Cortex of kidney (tissue), 1 donor: Measurements from ENCODE around the gene CACNA2D4.
"Not testable (repeated sequence)": the region's sequence is repeated elsewhere in the genome, so short reads cannot be mapped to it uniquely, and the experiment has no call there.

ENCODE experiments used
- DNase-seq: peaks from one replicate; lab custom pipeline; 2025; lab: John Stamatoyannopoulos, UW

The CACNA2D4 gene, protein sequence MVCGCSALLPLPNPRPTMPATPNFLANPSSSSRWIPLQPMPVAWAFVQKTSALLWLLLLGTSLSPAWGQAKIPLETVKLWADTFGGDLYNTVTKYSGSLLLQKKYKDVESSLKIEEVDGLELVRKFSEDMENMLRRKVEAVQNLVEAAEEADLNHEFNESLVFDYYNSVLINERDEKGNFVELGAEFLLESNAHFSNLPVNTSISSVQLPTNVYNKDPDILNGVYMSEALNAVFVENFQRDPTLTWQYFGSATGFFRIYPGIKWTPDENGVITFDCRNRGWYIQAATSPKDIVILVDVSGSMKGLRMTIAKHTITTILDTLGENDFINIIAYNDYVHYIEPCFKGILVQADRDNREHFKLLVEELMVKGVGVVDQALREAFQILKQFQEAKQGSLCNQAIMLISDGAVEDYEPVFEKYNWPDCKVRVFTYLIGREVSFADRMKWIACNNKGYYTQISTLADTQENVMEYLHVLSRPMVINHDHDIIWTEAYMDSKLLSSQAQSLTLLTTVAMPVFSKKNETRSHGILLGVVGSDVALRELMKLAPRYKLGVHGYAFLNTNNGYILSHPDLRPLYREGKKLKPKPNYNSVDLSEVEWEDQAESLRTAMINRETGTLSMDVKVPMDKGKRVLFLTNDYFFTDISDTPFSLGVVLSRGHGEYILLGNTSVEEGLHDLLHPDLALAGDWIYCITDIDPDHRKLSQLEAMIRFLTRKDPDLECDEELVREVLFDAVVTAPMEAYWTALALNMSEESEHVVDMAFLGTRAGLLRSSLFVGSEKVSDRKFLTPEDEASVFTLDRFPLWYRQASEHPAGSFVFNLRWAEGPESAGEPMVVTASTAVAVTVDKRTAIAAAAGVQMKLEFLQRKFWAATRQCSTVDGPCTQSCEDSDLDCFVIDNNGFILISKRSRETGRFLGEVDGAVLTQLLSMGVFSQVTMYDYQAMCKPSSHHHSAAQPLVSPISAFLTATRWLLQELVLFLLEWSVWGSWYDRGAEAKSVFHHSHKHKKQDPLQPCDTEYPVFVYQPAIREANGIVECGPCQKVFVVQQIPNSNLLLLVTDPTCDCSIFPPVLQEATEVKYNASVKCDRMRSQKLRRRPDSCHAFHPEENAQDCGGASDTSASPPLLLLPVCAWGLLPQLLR

DNA sequence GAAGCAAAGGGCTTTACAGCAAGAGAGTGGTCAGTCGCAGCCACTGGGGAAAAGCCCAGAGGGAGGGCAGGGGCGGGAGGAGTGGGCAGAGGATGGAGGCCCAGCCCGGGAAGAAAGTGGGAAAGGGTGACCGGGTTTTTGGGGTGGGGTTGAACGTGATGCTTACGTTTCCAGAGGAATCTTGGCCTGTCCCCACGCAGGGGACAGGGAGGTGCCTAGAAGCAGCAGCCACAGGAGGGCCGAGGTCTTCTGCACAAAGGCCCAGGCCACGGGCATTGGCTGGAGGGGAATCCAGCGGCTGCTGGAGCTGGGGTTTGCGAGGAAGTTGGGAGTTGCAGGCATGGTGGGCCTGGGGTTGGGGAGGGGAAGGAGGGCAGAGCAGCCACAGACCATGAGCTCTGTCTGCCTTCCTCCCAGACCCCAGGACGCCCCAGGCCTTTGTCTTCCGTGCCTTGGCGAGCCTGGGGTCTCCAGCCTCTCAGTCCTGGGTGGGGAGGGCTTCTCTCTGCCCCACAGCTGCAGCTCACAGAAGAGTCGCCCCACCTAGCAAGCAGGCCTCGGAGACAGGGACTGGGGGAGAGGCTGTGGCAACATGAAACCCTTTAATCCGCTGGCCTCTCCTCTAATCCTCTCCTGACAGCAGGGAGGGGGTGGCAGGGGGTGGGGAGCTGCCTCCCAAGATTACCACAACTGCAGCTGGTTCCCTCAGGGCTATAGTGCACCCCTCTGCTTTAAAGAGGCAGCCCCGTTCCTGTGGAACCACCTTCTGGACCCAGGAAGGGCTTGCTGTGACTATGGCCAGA lies at the start of gene CACNA2D4:
TSS of gene CACNA2D4 (minus strand) at position 572 of the 803 bp plus-strand sequence. CDS start at position 393, 179 bp downstream.
- DNase-seq = no peak

DNA sequence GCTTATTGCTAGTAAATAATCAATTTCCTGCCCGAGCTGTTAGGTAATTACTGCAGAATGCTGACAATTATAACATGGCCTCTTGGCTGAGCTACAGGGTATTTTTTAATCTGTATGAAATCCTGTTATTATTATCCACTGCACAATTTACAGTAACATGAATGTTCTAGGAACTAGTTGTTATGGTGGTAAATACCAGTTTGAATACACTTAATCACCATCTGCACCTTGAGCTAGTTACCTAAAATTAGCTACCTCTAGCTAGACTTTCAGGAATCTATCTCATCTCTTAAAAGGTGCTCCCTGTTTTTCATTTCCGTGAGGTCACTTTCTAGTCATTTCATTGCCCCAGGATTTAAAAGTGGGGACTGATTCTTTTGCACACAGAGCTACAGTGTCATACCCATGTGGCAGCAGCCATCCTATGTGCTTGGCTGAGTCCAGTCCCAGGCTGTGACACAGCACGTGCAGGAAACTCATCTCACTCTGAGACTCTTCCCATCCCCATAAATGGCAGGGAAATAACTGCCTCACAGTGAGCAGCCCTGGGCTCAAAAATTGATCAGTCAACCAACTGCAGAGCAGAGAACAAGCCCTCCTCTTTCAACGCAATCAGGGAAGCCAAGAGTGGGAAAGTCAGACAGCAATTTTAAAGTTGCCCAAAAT lies 48.2 kb upstream of the CACNA2D4 start:
- DNase-seq = no peak

DNA sequence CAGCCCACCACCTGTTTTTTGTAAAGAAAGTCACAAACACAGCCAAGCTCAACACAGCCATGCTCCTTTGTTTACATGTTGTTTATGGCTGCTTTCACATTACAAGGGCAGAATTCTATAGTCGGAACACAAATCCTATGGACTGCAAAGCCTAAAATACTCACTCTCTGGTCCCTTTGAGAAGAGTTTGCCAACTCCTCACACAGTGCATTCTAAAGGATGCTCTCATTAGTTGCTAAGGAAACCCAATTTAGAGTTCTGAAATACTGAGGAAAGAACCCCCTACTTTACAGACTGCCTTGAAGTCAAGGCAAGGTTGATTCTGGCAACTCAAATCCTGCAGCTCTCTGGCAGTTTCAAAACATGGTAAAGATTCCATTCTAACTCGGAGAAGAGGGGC lies 47.5 kb upstream of the CACNA2D4 start:
- DNase-seq = no peak

DNA sequence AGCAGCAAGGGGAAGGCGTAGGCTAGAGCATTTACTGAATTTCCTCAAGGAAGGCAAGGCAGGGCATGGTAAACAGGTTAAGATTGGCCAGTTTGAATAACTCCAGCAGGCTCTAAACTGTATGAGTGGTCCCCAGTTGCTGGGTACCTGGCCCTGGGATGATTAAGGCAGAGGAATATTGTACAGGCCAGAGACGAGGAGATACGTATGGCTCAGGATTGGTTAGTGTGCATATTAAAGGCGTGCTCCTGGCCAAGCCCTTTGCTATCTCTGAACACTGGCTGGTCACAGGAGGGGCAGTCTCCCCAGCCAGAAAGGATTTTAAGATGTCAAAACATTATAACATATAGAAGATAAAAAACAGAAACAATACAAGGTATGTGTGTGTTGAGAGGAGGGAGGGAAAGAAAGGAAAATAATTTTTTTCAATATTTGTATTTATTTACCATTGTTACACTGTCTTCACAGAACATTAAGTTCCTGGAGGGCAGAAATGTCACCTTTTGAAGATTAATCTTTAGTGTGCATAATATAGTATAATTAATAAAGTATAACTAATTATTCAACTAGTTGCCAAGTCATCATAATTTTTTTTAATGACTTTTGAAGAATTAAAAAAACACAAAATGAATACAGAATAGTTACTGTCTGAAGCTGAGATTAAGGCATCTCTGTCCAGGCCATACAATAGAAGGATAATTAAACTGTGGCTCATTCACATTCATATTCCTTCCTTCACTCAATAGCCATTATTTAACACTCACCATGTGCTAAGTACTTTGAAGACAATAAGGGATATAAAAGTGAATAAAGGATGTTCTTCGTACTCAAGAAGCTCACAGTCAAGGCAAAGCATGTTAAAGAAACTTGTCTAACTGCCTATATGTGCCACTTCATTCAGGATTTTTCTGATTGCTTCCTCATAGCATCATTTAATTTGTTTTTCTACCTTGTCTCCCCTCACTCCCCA lies 43.9 kb upstream of the CACNA2D4 start:
- no peak for DNase-seq

DNA sequence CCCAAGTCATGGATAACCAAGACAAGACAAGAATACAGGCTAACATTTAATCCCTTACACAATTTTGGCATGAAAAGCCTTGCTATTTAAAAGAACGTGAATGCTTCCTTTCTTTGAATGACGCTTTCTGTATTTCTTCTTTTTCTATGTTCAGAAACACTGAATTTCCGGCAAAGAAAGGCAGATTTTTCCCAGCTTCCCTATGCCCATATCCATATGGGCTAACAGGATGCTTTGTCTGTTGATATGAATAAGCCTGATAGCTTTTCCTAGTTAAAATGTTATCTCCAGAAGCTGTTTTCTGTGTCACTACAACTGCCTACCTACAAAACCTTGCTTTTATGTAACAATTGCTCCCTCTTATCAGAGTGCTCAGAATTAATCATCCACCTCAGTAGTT lies 38.3 kb upstream of the CACNA2D4 start:
- no peak for DNase-seq

DNA sequence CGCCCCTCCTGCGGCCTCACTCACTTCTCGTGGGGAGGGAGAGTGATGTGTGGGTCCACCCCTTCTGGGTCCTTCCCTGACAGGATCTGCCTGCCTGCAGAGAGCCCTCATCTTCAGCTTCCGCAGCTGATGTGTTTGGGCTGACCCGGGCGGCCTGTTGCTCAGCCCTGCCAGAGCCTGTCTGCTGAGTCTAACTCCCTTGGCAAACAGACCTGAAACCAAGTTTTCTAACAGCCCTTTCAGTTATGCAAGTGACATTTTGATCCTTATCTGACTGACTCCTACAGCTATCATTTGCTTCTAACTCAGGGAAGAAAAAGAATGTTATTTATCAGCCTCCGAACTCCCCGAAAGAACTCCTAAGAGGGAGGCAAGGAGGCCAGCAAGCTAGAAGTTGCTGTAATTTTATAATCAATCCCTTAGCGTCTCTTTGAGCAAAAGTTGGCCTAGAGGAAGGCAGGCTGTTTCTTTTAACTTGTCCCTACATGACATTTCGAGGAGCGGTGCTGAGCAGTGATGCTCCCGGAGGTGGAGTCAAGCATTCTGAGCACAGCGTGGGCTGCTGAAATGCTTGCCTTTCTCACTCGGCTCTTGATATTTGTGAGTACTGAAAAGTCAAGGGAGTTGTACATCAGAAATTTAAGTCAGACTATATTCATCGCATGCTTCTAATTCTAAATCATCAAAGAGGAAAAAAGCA lies 31.5 kb upstream of the CACNA2D4 start:
- no peak for DNase-seq

DNA sequence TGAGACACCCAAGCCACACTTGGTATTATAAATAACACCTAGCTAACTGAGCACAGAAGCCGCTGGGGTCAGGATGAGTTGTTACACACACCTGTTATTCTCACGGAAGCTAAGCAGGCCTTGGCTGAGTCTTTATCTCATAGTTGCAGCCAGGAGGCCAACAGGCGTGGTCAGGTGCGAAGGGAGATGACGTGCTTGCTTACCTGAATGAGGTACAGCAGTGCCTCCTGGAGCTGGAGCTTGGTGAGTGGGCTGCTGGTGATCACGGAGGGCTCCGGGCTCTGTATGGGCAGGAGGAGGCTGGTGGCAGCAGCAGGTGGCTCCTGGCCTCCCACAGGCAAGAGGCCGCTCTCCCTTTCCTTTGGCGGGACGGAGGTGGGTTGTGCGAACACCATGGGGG lies 30.4 kb upstream of the CACNA2D4 start:
- DNase-seq = no peak

DNA sequence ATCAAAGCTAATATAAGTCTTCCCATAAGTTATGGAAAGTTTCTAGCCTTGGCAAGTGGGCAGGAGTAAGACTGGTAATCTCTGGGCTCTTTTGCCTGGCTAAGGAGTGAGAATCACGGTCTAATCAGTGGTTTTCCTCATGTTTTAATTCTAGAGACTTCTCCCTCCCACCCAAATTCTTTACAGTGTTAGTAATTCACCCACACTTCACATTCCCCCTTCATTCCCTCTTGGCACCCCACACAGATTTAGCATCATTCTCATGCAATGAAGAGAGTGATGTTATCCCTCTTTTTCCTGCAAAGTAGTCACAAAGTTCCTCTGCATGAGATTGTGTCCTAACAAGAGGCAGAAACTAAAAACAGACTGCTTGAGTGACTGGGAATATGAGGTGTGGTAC lies 28.6 kb upstream of the CACNA2D4 start:
- no peak for DNase-seq

DNA sequence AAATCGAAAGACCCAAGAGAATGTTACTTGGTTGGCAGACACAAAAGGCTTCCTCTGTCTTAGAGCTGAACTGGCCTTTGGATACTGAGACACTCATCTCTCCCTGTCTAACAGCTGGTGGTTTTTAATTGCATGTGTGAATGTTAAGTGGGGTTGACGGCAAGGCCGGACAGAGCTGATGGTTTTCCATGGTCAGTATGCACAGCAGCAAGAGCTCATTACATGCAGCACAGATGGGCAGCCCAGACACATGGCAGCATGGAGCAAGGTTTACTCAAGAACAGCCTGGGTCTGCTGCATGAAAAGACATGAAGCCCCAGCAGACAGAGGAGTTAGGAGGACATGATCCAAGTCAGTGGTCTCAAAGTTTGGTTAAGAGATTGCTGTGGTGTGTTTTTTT lies 27.8 kb upstream of the CACNA2D4 start:
- DNase-seq = no peak

DNA sequence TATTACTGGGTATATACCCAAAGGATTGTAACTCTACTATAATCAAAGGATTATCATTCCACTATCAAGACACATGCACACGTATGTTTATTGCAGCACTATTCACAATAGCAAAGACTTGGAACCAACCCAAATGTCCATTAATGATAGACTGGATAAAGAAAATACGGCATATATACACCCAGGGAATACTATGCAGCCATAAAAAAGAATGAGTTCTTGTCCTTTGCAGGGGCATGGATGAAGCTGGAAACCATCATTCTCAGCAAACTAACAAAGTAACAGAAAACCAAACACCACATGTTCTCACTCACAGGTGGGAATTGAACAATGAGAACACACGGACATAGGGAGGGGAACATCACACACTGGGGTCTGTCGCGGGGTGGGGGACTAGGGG lies 27.1 kb upstream of the CACNA2D4 start:
- not testable (repeated sequence) for DNase-seq

DNA sequence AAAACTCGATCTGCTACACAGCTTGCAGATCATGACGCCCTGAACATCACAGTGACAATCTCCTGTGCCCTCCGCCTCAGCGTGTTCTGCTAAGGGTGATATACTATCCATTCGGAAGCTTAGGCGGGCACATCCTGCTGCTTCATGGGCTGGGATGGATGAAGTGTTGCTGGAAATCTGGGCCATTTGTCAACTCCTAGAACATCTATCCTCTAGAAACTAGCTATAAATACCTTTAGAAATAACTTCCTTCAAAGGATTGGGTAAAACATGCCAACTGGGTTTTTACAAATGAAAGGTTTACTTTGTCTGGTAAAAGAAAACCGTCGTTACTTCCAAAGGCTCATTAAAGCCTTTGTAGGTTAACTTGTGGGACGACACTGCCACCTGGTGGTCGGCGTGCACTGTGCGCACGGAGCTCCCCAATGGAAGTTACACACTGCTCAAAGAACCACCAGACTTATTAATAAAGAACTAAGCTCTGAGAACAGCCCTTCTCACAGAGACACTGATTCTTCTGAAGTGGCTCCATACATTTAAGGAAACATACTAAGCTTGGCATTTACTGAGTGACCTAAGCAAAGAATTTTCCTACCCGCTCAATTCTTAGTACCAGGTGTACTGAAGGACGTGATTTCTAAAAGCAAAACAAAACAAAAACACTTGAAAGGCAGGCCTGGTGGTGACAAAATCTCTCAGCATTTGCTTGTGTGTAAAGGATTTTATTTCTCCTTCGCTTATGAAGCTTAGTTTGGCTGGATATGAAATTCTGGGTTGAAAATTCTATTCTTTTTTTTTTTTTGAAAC lies 21.6 kb upstream of the CACNA2D4 start:
- no peak for DNase-seq

DNA sequence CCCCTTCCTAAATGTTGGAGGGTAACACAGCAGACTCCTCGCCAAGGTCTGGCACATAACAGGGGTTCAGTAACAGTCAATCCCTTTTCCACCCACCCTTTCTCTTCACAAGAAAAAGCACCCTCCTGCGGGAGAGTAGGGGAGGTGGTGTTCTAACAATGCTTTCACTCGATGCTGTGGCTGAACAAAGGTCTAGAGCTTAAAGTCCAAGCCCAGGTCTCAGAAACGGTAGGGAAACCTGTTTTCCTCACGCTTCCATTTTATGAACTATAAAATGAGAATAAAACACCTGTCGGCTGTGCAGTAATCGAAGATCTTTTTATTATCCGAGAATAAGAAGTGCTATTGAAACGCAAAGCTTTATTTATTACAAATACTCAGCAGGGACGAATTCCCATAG lies 20.9 kb upstream of the CACNA2D4 start:
- no peak for DNase-seq

DNA sequence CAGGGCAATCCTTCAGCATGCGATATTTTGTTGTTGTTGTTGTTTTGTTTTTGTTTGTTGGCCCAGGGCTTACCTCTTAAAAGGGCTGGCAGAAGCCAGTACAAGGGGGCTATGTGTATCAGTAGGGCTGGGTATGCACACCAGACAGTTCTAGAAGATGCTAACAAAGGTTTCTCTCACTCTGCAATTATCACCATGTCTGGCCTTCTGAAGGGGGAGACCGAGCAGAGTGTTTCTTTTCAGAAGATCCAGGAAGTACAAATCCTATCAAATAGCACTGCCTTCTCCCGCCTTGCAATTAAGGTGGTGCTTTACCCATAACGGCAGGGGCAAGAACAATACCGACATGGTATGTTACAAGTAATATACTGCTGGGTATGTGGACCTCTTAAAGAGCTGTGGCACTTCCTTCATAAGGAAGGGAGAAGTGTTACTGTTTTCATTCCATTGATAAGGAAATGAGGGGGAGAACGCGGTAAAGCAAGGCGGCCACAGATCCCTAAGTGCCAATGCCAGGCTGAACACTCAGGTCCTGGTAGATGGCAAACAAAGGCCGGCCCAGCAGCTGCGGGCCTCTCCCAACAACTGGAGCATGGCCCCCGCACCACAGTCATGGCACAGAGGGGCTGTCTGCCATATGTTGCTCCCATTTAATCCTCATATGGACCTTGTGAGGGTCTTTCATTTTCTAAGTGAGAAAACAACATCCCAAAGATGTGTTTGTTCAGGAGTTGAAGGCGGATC lies 19.2 kb upstream of the CACNA2D4 start:
- DNase-seq = no peak

DNA sequence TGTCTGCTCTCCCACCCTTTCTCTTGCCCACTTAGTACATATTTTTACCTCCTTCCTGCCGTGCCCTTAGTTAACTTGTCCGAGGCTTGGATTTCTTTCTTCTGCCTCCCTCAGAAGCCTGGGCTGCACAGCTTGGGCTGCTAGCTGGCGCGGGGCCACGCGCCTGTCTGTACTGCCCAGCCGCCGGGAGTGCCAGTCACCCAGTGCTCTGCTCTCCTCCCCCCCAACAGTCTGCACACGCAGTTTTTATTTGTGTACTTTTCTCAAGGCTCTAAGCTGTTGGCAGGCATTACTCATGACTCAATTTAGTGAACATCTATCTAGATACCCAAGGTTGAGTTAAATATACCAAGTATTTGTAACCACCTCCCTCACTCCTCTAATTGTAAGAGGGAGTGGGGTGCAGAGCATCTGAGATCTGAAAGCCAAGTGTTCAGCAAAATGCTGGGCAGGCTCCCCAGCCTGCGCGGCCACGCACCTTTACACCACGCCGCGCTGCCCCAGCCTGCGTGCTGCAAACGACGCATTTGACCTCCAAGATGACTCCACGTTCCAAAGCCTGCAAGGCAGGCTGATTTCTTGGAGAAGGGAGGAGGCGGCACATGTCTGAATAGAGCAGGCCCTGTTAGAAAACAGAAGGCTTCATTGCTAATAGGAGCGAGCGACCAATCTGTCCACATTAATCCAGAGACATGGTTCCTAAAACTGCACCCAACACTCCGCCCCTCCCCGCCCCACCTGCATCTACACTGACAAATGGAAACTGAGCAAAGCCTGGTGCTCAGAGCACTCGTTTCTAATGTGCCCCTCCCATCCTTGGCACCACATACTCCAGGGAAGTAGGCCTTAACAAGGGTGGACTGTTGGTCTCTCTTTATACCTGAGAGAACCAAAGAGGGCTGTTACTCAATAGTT lies 18.2 kb upstream of the CACNA2D4 start:
- DNase-seq = no peak

DNA sequence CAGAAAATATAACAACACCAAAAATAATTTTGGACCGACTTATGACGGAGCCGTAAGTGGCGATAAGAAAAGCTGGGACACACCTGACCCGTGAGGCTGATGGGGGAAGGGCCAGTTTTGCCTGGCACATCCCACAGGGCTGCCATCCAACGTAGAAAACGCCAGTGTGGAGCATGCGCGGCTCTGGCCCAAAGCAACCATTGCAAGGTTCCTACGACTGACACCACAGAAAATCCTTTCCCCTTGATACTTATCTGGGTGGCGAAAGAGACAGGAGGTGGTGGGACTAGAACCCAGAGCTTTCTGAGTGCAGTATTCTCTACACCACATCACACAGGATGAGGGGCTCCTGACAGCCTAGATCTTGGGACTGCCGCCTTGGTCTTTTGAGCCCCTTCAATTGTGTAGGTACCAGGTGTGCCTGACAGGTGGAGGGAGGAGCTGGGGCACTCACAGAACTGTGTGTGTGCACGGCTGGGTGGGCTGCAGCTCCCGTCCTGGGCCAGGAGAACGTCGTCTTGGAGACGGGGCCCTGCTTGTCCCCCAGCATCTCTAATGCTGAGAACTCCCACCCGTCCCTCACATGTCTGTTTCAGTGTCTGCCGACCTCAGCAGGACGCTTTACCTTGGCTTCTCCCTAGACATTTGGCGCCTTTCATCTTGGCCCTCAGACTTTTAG lies 17.4 kb upstream of the CACNA2D4 start:
- no peak for DNase-seq

DNA sequence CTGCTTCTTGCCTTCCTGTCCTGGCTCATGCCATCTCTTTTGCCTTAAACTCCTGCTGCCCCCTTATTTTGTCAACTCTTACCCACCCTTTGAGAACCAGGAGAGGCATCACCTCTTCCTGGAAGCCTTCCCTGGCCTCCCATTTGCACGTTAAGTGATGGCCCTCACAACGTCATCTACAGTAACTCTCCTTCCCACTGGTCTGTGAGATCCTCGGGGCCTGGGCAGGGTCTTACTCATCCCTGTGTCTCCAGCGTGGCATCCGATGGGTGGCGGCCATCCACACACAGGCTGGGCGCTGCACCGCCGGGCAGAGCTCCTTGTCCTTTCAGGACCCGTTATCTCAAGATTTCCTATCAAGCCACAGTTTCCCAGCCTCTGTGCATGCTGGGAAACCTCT lies 16.8 kb upstream of the CACNA2D4 start:
- DNase-seq = no peak
